Heart left ventricle (tissue), 16 donors: ENCODE results near the gene FMO2. TPM values are rescaled to one million over a fixed set of nuclear protein-coding genes. Genes with fewer than 3 reads are reported as not detected.

ENCODE experiments used
- ATAC-seq, 4 donors: fragments of 200-7000 bp; cut with Tn5 transposase; one replicate each; pipeline ENCODE4 v1.9.1; 2020 to 2022; ENCODE audit warnings: moderate library complexity in 4 of 4, mild to moderate bottlenecking in 3 of 4, moderate number of reproducible peaks in 1 of 4
- DNase-seq, 5 donors: peaks; one replicate each; pipeline ENCODE4 v3.0.0-alpha.2; 2020
- H3K27ac ChIP-seq, 12 donors: fragments of 200-600 bp; sonication (generic) in 4 of 12; one replicate each; pipeline versions ENCODE4 v1.5.0 to v1.8.0; 2016 to 2022; ENCODE audit warnings: mild to moderate bottlenecking in 2 of 12
- H3K27me3 ChIP-seq, 9 donors: fragments of 200-600 bp; sonication (generic) in 2 of 9; one replicate each; pipeline versions ENCODE4 v1.5.1 to v1.8.0; 2016 to 2022; ENCODE audit warnings: mild to moderate bottlenecking in 3 of 9
- H3K36me3 ChIP-seq, 9 donors: fragments of 200-600 bp; sonication (generic) in 2 of 9; one replicate each; pipeline versions ENCODE4 v1.5.0 to v1.8.0; 2018 to 2022; ENCODE audit warnings: mild to moderate bottlenecking in 2 of 9
- H3K4me1 ChIP-seq, 12 donors: fragments of 200-600 bp; sonication (generic) in 4 of 12; one replicate each; pipeline versions ENCODE4 v1.5.0 to v1.8.0; 2016 to 2022; ENCODE audit warnings: mild to moderate bottlenecking in 3 of 12
- H3K4me3 ChIP-seq, 12 donors: fragments of 200-600 bp; sonication (generic) in 4 of 12; one replicate each; pipeline versions ENCODE4 v1.5.0 to v1.8.0; 2017 to 2022; ENCODE audit warnings: mild to moderate bottlenecking in 9 of 12, moderate library complexity in 4 of 12
- H3K9me3 ChIP-seq, 12 donors: fragments of 200-600 bp; sonication (generic) in 4 of 12; one replicate each; pipeline versions ENCODE4 v1.5.0 to v1.8.0; 2016 to 2022; ENCODE audit warnings: mild to moderate bottlenecking in 1 of 12
- POLR2A ChIP-seq, 2 donors: fragments of 450-650 bp; IDR thresholded peaks; one replicate each; pipeline ENCODE4 v1.6.1; 2017; ENCODE audit warnings: antibody characterized with exemption in 2 of 2, mild to moderate bottlenecking in 2 of 2, moderate library complexity in 2 of 2
- WGBS, 4 donors: extraction: QIAGEN DNeasy Blood & Tissue Kit in 2 of 4; methylation state at CpG; one replicate each; pipeline versions ENCODE4 v1.1.5 to v1.1.7; 2013 to 2018; 5-methylcytosine and 5-hydroxymethylcytosine counted together
- intact Hi-C, 10 donors: fragments of 100-400 bp; cut with DNase I; formaldehyde crosslinking; loops; one replicate each; pipeline versions ENCODE4 v1.11.1 to v1.14.2; 2022
- polyA plus RNA-seq, 2 donors: library from polyadenylated mRNA; stranded (reverse); fragments of 200-250 nt; gene quantifications; one replicate each; pipeline ENCODE4 v1.2.3, GENCODE V29; 2013
- total RNA-seq, 9 donors: library from RNA; depleted of rRNA in 2 of 9; stranded (reverse); fragments of >200 nt in 2 of 9; fragmentation: NEBNext Ultra II Directional in 3 of 9; extraction: Animal tissue kit (Norgen Biotek cat#: 25700) in 3 of 9; gene quantifications; one replicate each; pipeline versions ENCODE4 v1.1.0 to v1.2.4, GENCODE V29; 2016 to 2023
- TF ChIP-seq, protein P1 (sequence below), 12 donors: fragments of 200-600 bp; sonication (generic) in 4 of 12; IDR thresholded peaks; one replicate each; pipeline versions ENCODE4 v1.5.0 to v1.8.0; 2018 to 2022; ENCODE audit warnings: antibody characterized with exemption in 12 of 12, mild to moderate bottlenecking in 5 of 12
- donor health status: ischemic (EF 13 %, LVEDD 7.1; RV severe dilation, severe dysfunction).
- donor health status: healthy with polysubstance abuse.
- donor health status: DM: no; HTN: yes; CAD: no.
- donor health status: DM: no; HTN: no; CAD: no.
- donor health status: ischemic (EF 25% LVEDD 6.9; RV normal size, moderate dysfunction).
- donor health status: ischemic (EF 25% LVEDD 5.7; RV mildly dilated, moderate dysfunction).
- donor health status: healthy.
- donor health status: DM: yes; HTN: yes; CAD: no.
- donor health status: ischemic (EF 35%, LVEDD 5.7; RV mildly dilated, moderate dysfunction).
- donor health status: nonischemic (EF 11% LVEDD 7.7; RV severe dilation, severe dysfunction).
- donor health status: DM: yes; HTN: yes; CAD: no.
- donor health status: PGD.
- donor health status: ischemic (EF 29% LVEDD 5.4; RV normal size, mild dysfunction).
- donor health status: nonischemic (EF 23%, LVEDD 6.1; RV moderate dilation, normal function).

Gene FMO2
- total and polyA plus RNA-seq, 11 donors = 7.5 to 65.6 (median 28.6) TPM

DNA sequence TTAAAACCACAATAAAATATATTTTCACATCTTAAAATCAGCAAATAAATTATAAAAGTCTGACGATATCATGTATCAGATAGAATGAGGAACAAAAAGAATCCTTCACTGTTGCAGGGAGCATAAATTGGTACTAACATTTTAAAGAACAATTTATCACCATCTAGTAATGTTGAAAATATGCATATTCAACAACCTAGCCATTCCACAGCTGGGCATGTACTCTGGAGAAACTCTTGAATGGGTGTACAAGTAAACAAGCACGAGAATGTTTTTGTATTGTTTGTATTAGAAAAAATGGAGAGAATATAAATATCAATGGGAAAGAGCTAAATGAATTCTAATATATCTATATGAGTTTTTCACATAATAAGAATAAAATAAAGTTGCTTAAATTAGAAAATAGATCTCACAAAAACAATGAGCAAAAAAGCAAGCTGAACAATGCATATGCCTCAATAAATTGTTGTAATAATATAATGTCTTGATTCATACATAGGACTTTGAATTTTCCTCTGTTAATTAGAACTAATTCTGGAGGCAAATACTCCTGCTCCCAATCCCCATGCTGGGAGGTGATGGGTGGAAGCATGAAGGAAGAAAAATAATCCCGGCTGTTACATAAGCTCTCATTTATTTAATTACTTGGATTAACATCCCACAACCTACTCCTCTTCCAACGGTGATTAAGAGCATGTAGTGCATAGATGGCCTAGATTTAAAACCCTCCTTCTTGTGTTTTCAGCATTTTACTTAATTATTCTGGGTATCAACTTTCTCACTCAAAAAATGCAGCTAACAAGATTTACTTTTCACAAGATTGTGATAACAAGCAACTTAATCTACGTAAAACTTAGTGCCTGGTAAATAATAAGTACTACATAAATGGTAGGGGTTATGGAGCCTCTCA, 5.5 kb upstream of the FMO2 start:
- WGBS, 4 donors = 61 to 83% (median 72%) methylated on average over 5 of the region's 5 CpGs
- ATAC-seq = no peak

DNA sequence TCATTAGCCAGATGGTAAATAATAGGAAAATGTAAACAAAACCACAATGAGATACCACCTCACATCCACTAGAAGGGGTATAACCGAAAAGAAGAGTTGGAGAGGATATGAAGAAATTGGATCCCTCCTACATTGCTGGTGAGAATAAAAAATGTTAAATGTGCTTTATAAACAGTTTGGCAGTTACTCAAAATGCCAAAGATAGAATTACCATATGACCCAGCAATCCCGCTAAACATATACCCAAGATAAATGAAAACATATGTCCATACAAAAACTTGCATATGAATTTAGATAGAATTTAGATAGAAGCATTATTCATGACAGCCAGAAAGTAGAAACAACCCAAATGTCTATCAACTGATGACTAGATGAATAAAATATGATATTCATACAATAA, 4.4 kb upstream of the FMO2 start:
- Histone ChIP-seq H3K27me3 (no peaks in the 10 kb centered on the region), H3K9me3 (no peaks in the 10 kb centered on the region), H3K4me3 (no peak overlapping the region), H3K27ac (no peak overlapping the region), H3K36me3 (no peaks in the 10 kb centered on the region), H3K4me1 (peaks cover 0 to 11% (median 0%) of the 10 kb centered on the region in 12 donors)
- intact Hi-C loops = loop anchor here in 4 of 10 donors (5.0 to 10.0 kb wide), 4 partner anchors 33 to 618 kb away; no protein-coding TSS in a partner anchor
- DNase-seq (no peak), ATAC-seq (no peak)
- TF ChIP-seq POLR2A (IDR thresholded peaks at IDR 0.05) = no peak
- TF ChIP-seq, protein P1, sequence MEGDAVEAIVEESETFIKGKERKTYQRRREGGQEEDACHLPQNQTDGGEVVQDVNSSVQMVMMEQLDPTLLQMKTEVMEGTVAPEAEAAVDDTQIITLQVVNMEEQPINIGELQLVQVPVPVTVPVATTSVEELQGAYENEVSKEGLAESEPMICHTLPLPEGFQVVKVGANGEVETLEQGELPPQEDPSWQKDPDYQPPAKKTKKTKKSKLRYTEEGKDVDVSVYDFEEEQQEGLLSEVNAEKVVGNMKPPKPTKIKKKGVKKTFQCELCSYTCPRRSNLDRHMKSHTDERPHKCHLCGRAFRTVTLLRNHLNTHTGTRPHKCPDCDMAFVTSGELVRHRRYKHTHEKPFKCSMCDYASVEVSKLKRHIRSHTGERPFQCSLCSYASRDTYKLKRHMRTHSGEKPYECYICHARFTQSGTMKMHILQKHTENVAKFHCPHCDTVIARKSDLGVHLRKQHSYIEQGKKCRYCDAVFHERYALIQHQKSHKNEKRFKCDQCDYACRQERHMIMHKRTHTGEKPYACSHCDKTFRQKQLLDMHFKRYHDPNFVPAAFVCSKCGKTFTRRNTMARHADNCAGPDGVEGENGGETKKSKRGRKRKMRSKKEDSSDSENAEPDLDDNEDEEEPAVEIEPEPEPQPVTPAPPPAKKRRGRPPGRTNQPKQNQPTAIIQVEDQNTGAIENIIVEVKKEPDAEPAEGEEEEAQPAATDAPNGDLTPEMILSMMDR (IDR thresholded peaks at IDR 0.05) = no peak
- WGBS, 4 donors = 88 to 93% (median 93%) methylated on average over 2 of the region's 2 CpGs

More for the DNA sequence above, 5.5 kb upstream of the FMO2 start:
- no peak for TF ChIP-seq POLR2A (IDR thresholded peaks at IDR 0.05)
- TF ChIP-seq, protein P1 (IDR thresholded peaks at IDR 0.05) = no peak
- Histone ChIP-seq H3K27me3 (no peaks in the 10 kb centered on the region), H3K27ac (no peak overlapping the region), H3K36me3 (no peaks in the 10 kb centered on the region), H3K9me3 (no peaks in the 10 kb centered on the region), H3K4me1 (peaks cover 0 to 8% (median 0%) of the 10 kb centered on the region in 12 donors), H3K4me3 (no peak overlapping the region)
- DNase-seq = no peak
- intact Hi-C loops = loop anchor here in 4 of 10 donors (5.0 to 10.0 kb wide), 4 partner anchors 32 to 617 kb away; no protein-coding TSS in a partner anchor

DNA sequence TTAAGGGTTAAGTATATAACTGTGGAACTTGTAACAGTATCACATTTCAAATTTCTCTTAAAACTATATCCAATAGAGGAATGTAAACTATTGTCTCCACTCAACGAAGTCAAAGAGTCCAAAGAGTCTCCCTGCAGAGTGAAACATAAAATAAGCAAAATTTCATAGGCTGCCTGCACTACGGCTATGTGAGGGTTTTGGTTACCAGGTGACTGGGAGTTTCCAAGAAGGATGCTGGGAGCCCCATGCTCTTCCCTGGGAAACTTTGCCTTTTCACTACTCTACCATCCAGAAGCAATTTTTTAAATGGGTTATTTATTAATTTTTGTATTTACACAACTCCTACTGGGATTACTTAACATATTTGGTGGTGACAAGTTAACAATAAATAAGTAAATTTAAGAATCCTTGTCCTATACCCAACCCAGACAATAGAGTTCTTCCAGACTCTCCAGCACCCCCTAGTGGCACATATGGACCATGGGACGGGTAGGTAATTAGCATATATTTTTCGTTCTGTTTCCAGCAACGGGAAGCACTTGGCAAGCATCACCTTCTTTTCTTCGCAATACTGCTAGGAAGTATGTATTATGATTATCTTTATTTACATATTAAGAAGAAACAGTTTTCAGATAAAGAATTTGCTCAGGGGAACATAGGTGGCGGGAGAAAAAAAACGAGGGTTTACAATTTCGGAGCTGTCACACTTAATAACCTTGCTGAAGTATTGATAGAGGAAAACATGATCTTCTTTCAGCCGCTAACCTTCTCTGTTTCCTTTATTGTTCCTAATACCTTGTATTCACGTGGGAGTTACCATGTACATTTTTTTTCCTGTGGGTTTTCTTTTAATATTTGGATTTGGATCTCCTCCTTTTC, 3.5 kb downstream of the FMO2 start:
- ATAC-seq = peak in 3 of 4 donors; percentile 74 to 80 (median 76)
- WGBS, 4 donors = 23 to 40% (median 32%) methylated on average over 11 of the region's 11 CpGs
- Histone ChIP-seq H3K9me3 (no peaks in the 10 kb centered on the region), H3K36me3 (peaks cover 0 to 16% (median 3%) of the 10 kb centered on the region in 9 donors), H3K27me3 (no peaks in the 10 kb centered on the region), H3K27ac (peak overlapping the region in 11 of 12 donors; percentile 35 to 88 (median 75)), H3K4me3 (peak overlapping the region; percentile 4 to 67 (median 50)), H3K4me1 (peaks cover 0 to 35% (median 3%) of the 10 kb centered on the region in 12 donors)
- intact Hi-C loops = loop anchor here (1.0 to 10.0 kb wide), 12 partner anchors 24 to 108 kb away; no protein-coding TSS in a partner anchor
- peak in 4 of 5 donors; percentile 56 to 66 (median 64) for DNase-seq
- TF ChIP-seq POLR2A (IDR thresholded peaks at IDR 0.05) = no peak
- TF ChIP-seq, protein P1 (IDR thresholded peaks at IDR 0.05) = peak; percentile 81 to 95 (median 89)
